ENCODE data around the gene PTTG1.

GRCh38 chr5:160379511-160379910 is 42.1 kb upstream of the PTTG1 start:
- TF ChIP-seq CTCF (IDR thresholded peaks at IDR 0.05) (no peak), POLR2A (IDR thresholded peaks at IDR 0.05) (no peak)

All from breast epithelium (tissue), 3 donors.